Endothelial cell of umbilical vein (primary cell): Measurements from ENCODE around the gene CCDC117.

Experiments
- POLR2A ChIP-seq: IDR thresholded peaks from 2 replicates; pipeline ENCODE4 v1.6.1; 2012; ENCODE audit warnings: low read depth, mild to moderate bottlenecking, control low read depth, low read length
- POLR2AphosphoS5 ChIP-seq: IDR thresholded peaks from 2 replicates; pipeline ENCODE4 v1.6.1; 2012; ENCODE audit warnings: low read depth, mild to moderate bottlenecking, control low read depth, low read length, moderate library complexity; ENCODE audit not compliant: insufficient read depth
- TF ChIP-seq, protein P1 (sequence below), 2 donors: IDR thresholded peaks; 1 replicate in 1 of 2; 2 replicates in 1 of 2; pipeline ENCODE4 v1.5.1; 2011; ENCODE audit warnings: low read length in 2 of 2, mild to moderate bottlenecking in 2 of 2, moderate library complexity in 2 of 2, control low read depth in 1 of 2, inconsistent platforms in 1 of 2, low read depth in 1 of 2; ENCODE audit not compliant: insufficient read depth in 1 of 2; ENCODE audit errors: extremely low read depth in 1 of 2

DNA sequence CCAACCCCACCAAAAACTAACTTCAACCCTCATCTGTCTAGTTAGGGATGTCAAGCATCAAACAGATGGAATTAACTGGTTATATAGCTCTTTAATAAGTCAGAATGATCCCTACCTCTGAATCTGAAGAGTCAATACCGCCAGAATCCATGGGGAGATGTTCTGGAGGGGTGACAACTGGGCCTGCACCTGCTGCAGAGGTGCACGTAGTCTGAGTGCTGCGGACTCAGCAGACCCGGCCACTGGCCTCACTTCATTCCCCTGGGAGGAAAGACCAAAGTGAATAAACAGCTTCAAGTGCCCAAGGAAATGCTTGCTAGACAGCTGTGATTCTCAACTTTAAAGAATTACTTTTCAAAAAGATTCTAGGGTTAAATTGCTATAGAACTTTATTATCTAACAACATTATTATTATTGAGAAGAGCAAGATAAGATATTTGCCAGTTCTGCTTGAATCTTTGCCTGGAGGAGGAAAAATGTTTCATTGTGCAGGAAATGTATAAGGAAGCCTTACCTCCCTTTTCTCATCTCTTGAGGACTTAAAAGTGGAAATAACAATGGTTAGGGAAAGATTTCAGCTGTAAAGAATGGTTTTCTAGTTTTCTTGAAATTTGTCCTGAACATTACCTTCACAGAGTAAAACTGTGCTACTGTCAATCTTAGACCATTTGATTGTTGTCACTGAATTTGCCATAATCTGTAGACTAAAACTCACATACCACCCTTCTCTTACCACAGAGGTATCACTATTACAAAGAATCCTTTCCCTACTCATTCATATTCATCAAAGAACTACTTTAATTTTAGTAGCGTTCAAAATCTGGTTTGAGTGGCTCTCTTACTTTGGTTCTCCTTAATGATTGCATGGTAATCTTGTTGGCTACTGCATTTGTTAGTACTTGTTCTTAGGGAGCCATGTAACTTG lies 23.7 kb downstream of the CCDC117 start:
- peak; percentile 48 for TF ChIP-seq POLR2A
- TF ChIP-seq POLR2AphosphoS5, result no peak
- TF ChIP-seq, protein P1, sequence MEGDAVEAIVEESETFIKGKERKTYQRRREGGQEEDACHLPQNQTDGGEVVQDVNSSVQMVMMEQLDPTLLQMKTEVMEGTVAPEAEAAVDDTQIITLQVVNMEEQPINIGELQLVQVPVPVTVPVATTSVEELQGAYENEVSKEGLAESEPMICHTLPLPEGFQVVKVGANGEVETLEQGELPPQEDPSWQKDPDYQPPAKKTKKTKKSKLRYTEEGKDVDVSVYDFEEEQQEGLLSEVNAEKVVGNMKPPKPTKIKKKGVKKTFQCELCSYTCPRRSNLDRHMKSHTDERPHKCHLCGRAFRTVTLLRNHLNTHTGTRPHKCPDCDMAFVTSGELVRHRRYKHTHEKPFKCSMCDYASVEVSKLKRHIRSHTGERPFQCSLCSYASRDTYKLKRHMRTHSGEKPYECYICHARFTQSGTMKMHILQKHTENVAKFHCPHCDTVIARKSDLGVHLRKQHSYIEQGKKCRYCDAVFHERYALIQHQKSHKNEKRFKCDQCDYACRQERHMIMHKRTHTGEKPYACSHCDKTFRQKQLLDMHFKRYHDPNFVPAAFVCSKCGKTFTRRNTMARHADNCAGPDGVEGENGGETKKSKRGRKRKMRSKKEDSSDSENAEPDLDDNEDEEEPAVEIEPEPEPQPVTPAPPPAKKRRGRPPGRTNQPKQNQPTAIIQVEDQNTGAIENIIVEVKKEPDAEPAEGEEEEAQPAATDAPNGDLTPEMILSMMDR (IDR thresholded peaks at IDR 0.05; ENCODE audit: extremely low read depth in 1 of 2, insufficient read depth in 1 of 2, low read depth in 1 of 2, low read length in 2 of 2), result no peak
